ENCODE measurements around the gene LRP10.

GRCh38 chr14:22852940-22853767, 18.4 kb upstream of the LRP10 start:
- TF ChIP-seq ZFP36 (IDR thresholded peaks at IDR 0.05; ENCODE audit: borderline replicate concordance, partially characterized antibody) (no peak), JUNB (IDR thresholded peaks at IDR 0.05) (no peak), POLR2A (IDR thresholded peaks at IDR 0.05; ENCODE audit: low read length) (no peak), MAFK (IDR thresholded peaks at IDR 0.05; ENCODE audit: partially characterized antibody) (no peak), CTCF (IDR thresholded peaks at IDR 0.05) (peak; percentile 92), MAZ (IDR thresholded peaks at IDR 0.05; ENCODE audit: borderline replicate concordance, low read depth, low read length) (no peak), RAD21 (conservative IDR thresholded peaks at IDR 0.05 in 1 of 2, IDR thresholded peaks at IDR 0.05 in 1 of 2) (peak; percentile 91 to 97), CHD2 (IDR thresholded peaks at IDR 0.05; ENCODE audit: low read length, partially characterized antibody) (no peak), REST (IDR thresholded peaks at IDR 0.05) (no peak), MYC (IDR thresholded peaks at IDR 0.05; ENCODE audit: borderline replicate concordance, low read length) (peak; percentile 56; the same call in 1 of the 2 replicates), KDM1A (IDR thresholded peaks at IDR 0.05; ENCODE audit: low read depth) (no peak), MAX (IDR thresholded peaks at IDR 0.05) (peak; percentile 66)

Measured in A549 (cell line).